Nucleus accumbens (tissue), 56 donors: ENCODE measurements around the gene SMG6.
A peak's percentile ranks its signal among the peaks of the same experiment; 100 is the strongest.

ENCODE experiments used
- DNase-seq, 56 donors: peaks; one replicate each; lab custom pipeline; 2025; lab: John Stamatoyannopoulos, UW

Gene SMG6

GRCh38 chr17:2067048-2067561, 236.5 kb downstream of the SMG6 start:
- no peak for DNase-seq

- DNase-seq: no peak
Observed at GRCh38 chr17:2065949-2066400, 237.6 kb downstream of the SMG6 start.

- DNase-seq: no peak
Observed at GRCh38 chr17:2064980-2065785, 238.4 kb downstream of the SMG6 start.

GRCh38 chr17:2064520-2064971, 239.0 kb downstream of the SMG6 start:
- DNase-seq: no peak

GRCh38 chr17:2064147-2064489, 239.5 kb downstream of the SMG6 start:
- DNase-seq: no peak

GRCh38 chr17:2063261-2064146, 240.1 kb downstream of the SMG6 start:
- no peak for DNase-seq

GRCh38 chr17:2062571-2063183, 240.9 kb downstream of the SMG6 start:
- DNase-seq: no peak

GRCh38 chr17:2061441-2061958, 242.1 kb downstream of the SMG6 start:
- DNase-seq: no peak

- DNase-seq: no peak
Observed at GRCh38 chr17:2060681-2061440, 242.7 kb downstream of the SMG6 start.

GRCh38 chr17:2060385-2060658, 243.3 kb downstream of the SMG6 start:
- DNase-seq: no peak

- DNase-seq: no peak
Observed at GRCh38 chr17:2059547-2060384, 243.8 kb downstream of the SMG6 start.

GRCh38 chr17:2058586-2059546, 244.7 kb downstream of the SMG6 start:
- DNase-seq: peak in 6 of 56 donors; percentile 7 to 41 (median 17)

- no peak for DNase-seq
Observed at GRCh38 chr17:2057760-2058585, 245.6 kb downstream of the SMG6 start.

GRCh38 chr17:2057175-2057759, 246.3 kb downstream of the SMG6 start:
- no peak for DNase-seq

- DNase-seq: no peak
Observed at GRCh38 chr17:2056206-2057174, 247.1 kb downstream of the SMG6 start.
